Spleen (tissue), 11 donors: ENCODE data around the gene IGSF21. TPM values are rescaled to one million over a fixed set of nuclear protein-coding genes. Genes with fewer than 3 reads are reported as not detected.
"Not testable (repeated sequence)": the region's sequence is repeated elsewhere in the genome, so short reads cannot be mapped to it uniquely, and the experiment has no call there.

Experiments used
- DNase-seq: peaks from one replicate; pipeline ENCODE4 v3.0.0-alpha.2; 2020
- H3K27ac ChIP-seq, 8 donors: fragments of 200-600 bp; sonication (generic) in 7 of 8; 1 replicate in 4 of 8; 2 replicates in 4 of 8; pipeline versions ENCODE4 v1.5.0 to v1.8.0; 2016 to 2021; ENCODE audit warnings: inconsistent platforms in 4 of 8, mild to moderate bottlenecking in 4 of 8, moderate library complexity in 1 of 8
- H3K27me3 ChIP-seq, 7 donors: fragments of 200-600 bp; sonication (generic) in 6 of 7; replicated peaks in 1 of 7; 1 replicate in 4 of 7; 2 replicates in 3 of 7; pipeline versions ENCODE4 v1.5.0 to v1.8.0; 2016 to 2021; ENCODE audit warnings: inconsistent platforms in 3 of 7, mild to moderate bottlenecking in 1 of 7
- H3K36me3 ChIP-seq, 6 donors: fragments of 200-600 bp; sonication (generic) in 5 of 6; 1 replicate in 4 of 6; 2 replicates in 2 of 6; pipeline versions ENCODE4 v1.5.0 to v1.8.0; 2016 to 2021; ENCODE audit warnings: inconsistent platforms in 2 of 6
- H3K4me1 ChIP-seq, 6 donors: fragments of 200-600 bp; sonication (generic) in 5 of 6; 1 replicate in 3 of 6; 2 replicates in 3 of 6; pipeline versions ENCODE4 v1.5.0 to v1.8.0; 2016 to 2021; ENCODE audit warnings: inconsistent platforms in 3 of 6
- H3K4me3 ChIP-seq, 8 donors: fragments of 200-600 bp; sonication (generic) in 7 of 8; 1 replicate in 4 of 8; 2 replicates in 4 of 8; pipeline versions ENCODE4 v1.5.0 to v1.8.0; 2016 to 2021; ENCODE audit warnings: inconsistent platforms in 4 of 8, mild to moderate bottlenecking in 4 of 8, moderate library complexity in 2 of 8
- H3K9me3 ChIP-seq, 8 donors: fragments of 200-600 bp; sonication (generic) in 7 of 8; 1 replicate in 4 of 8; 2 replicates in 4 of 8; pipeline versions ENCODE4 v1.5.0 to v1.8.0; 2016 to 2021; ENCODE audit warnings: inconsistent platforms in 4 of 8
- CTCF ChIP-seq, 11 experiments: fragments of 200-600 bp in 7 of 11; fragments of 450-650 bp in 4 of 11; sonication (generic) in 4 of 11; IDR thresholded peaks in 8 of 11; conservative IDR thresholded peaks in 3 of 11; 1 replicate in 7 of 11; 2 replicates in 4 of 11; pipeline versions ENCODE4 v1.4.0 to v1.8.0; 2016 to 2021; ENCODE audit warnings: antibody characterized with exemption in 11 of 11, inconsistent platforms in 4 of 11, mild to moderate bottlenecking in 1 of 11
- POLR2A ChIP-seq, 3 donors: fragments of 450-650 bp; IDR thresholded peaks; one replicate each; pipeline ENCODE4 v1.5.1; 2017; ENCODE audit warnings: antibody characterized with exemption in 3 of 3, mild to moderate bottlenecking in 1 of 3
- POLR2AphosphoS5 ChIP-seq, 3 donors: sonication (generic); formaldehyde crosslinking; IDR thresholded peaks; one replicate each; pipeline ENCODE4 v1.5.1; 2017; ENCODE audit warnings: antibody characterized with exemption in 3 of 3
- WGBS, 5 donors: extraction: QIAGEN DNeasy Blood & Tissue Kit in 3 of 5; methylation state at CpG; one replicate each; pipeline versions ENCODE4 v1.1.5 to v1.1.7; 2013 to 2018; 5-methylcytosine and 5-hydroxymethylcytosine counted together
- intact Hi-C: fragments of 100-400 bp; cut with DNase I; formaldehyde crosslinking; loops from one replicate; pipeline ENCODE4 v1.15.0; 2023; ENCODE audit warnings: low total_unique reads
- polyA plus RNA-seq, 3 donors: library from polyadenylated mRNA; stranded (reverse); fragments of 200-250 nt; gene quantifications; one replicate each; pipeline ENCODE4 v1.2.1, GENCODE V29; 2013
- total RNA-seq, 7 donors: library from RNA; depleted of rRNA in 3 of 7; stranded (reverse); fragments of >200 nt in 3 of 7; fragmentation: NEBNext Ultra II Directional in 4 of 7; extraction: Animal tissue kit (Norgen Biotek cat#: 25700) in 4 of 7; gene quantifications; one replicate each; pipeline versions ENCODE4 v1.1.0 to v1.2.1, GENCODE V29; 2016 to 2021
- donor health status: healthy with polysubstance abuse.
- donor health status: DM: no; HTN: no; CAD: no; lungs with moderate emphysema.
- donor health status: DM: no; HTN: no; CAD: no.
- donor health status: Bipolar disorder and iron deficiency.
- donor health status: healthy.
- donor health status: DM: no; HTN: no; CAD: no.
- donor health status: DM: yes; HTN: yes; CAD: no.

The IGSF21 gene
- total and polyA plus RNA-seq, 10 donors, result 1.6 to 35.0 (median 20.6) TPM

GRCh38 chr1:18160290-18160942, 52.8 kb downstream of the IGSF21 start:
- intact Hi-C loops, result no loop called here
- Histone ChIP-seq H3K27ac (peak overlapping the region in 5 of 8 donors; percentile 11 to 79 (median 72)), H3K36me3 (no peaks in the 10 kb centered on the region), H3K4me3 (no peak overlapping the region), H3K27me3 (peaks cover 0 to 53% (median 5%) of the 10 kb centered on the region in 7 donors), H3K9me3 (no peaks in the 10 kb centered on the region), H3K4me1 (peaks cover 0 to 2% (median 0%) of the 10 kb centered on the region in 6 donors)
- peak in 2 of 3 donors; percentile 30 to 65 for TF ChIP-seq POLR2AphosphoS5 (IDR thresholded peaks at IDR 0.05)
- TF ChIP-seq CTCF (IDR thresholded peaks at IDR 0.05 in 8 of 11, conservative IDR thresholded peaks at IDR 0.05 in 3 of 11), result no peak
- WGBS, 5 donors, result 48 to 63% (median 52%) methylated on average over 12 to 13 of the region's 13 CpGs
- DNase-seq, result no peak

- Histone ChIP-seq H3K9me3 (no peaks in the 10 kb centered on the region), H3K36me3 (no peaks in the 10 kb centered on the region), H3K4me1 (peaks cover 0 to 15% (median 0%) of the 10 kb centered on the region in 6 donors), H3K27me3 (peaks cover 0 to 43% (median 5%) of the 10 kb centered on the region in 7 donors), H3K27ac (peak overlapping the region in 4 of 8 donors; percentile 59 to 79 (median 70)), H3K4me3 (no peak overlapping the region)
- intact Hi-C loops, result no loop called here
- no peak for DNase-seq
- 77 to 86% (median 78%) methylated on average over 6 of the region's 6 CpGs for WGBS, 5 donors
- TF ChIP-seq POLR2AphosphoS5 (IDR thresholded peaks at IDR 0.05), result no peak
Measured at GRCh38 chr1:18161690-18162089, 54.1 kb downstream of the IGSF21 start.

- H3K4me3 ChIP-seq, H3K9me3 ChIP-seq, intact Hi-C loops, DNase-seq, H3K36me3 ChIP-seq: not testable (repeated sequence)
- peaks cover 0 to 38% (median 0%) of the 10 kb centered on the region in 7 donors for H3K27me3 ChIP-seq
- peak overlapping the region in 5 of 8 donors; percentile 30 to 65 (median 54) for H3K27ac ChIP-seq
- H3K4me1 ChIP-seq, result peaks cover 0 to 16% (median 0%) of the 10 kb centered on the region in 6 donors
- WGBS, 5 donors, result 12 to 29% (median 15%) methylated on average over 2 of the region's 2 CpGs
Measured at GRCh38 chr1:18165640-18166039, 58.0 kb downstream of the IGSF21 start.

GRCh38 chr1:18166341-18166740, 58.7 kb downstream of the IGSF21 start:
- intact Hi-C loops, result no loop called here
- Histone ChIP-seq H3K36me3 (no peaks in the 10 kb centered on the region), H3K9me3 (no peaks in the 10 kb centered on the region), H3K4me1 (peaks cover 0 to 16% (median 3%) of the 10 kb centered on the region in 6 donors), H3K4me3 (no peak overlapping the region), H3K27me3 (peaks cover 0 to 38% (median 0%) of the 10 kb centered on the region in 7 donors), H3K27ac (peak overlapping the region in 5 of 8 donors; percentile 4 to 63 (median 38))
- DNase-seq, result no peak
- 64 to 78% (median 72%) methylated on average over 13 of the region's 13 CpGs for WGBS, 5 donors
- TF ChIP-seq POLR2AphosphoS5 (IDR thresholded peaks at IDR 0.05), result no peak
- no peak for TF ChIP-seq CTCF (IDR thresholded peaks at IDR 0.05 in 8 of 11, conservative IDR thresholded peaks at IDR 0.05 in 3 of 11)
- TF ChIP-seq POLR2A (IDR thresholded peaks at IDR 0.05), result no peak

GRCh38 chr1:18166929-18167328, 59.3 kb downstream of the IGSF21 start:
- intact Hi-C loops, result no loop called here
- H3K36me3 ChIP-seq, result no peaks in the 10 kb centered on the region
- peaks cover 0 to 38% (median 0%) of the 10 kb centered on the region in 7 donors for H3K27me3 ChIP-seq
- WGBS, 5 donors, result 78 to 83% (median 82%) methylated on average over 8 of the region's 8 CpGs
- TF ChIP-seq POLR2AphosphoS5 (IDR thresholded peaks at IDR 0.05) (no peak), POLR2A (IDR thresholded peaks at IDR 0.05) (no peak), CTCF (IDR thresholded peaks at IDR 0.05 in 8 of 11, conservative IDR thresholded peaks at IDR 0.05 in 3 of 11) (no peak)
- no peaks in the 10 kb centered on the region for H3K9me3 ChIP-seq
- no peak overlapping the region for H3K4me3 ChIP-seq
- no peak overlapping the region for H3K27ac ChIP-seq
- DNase-seq, result no peak
- H3K4me1 ChIP-seq, result peaks cover 0 to 16% (median 4%) of the 10 kb centered on the region in 6 donors
